Tibial artery (tissue), 4 donors: ENCODE data around the gene NOB1.

Experiments
- DNase-seq, 2 donors: peaks; one replicate each; pipeline ENCODE4 v3.0.0-alpha.2; 2019
- H3K27ac ChIP-seq, 2 donors: fragments of 200-600 bp; sonication (generic) in 1 of 2; 1 replicate in 1 of 2; 2 replicates in 1 of 2; pipeline ENCODE4 v1.5.1; 2018 to 2019; ENCODE audit warnings: mild to moderate bottlenecking in 1 of 2
- H3K27me3 ChIP-seq, 2 donors: fragments of 200-600 bp; sonication (generic) in 1 of 2; one replicate each; pipeline versions ENCODE4 v1.5.1 to v1.6.0; 2016 to 2019
- H3K36me3 ChIP-seq, 3 donors: fragments of 200-600 bp; sonication (generic) in 2 of 3; one replicate each; pipeline ENCODE4 v1.5.1; 2016 to 2019; ENCODE audit warnings: mild to moderate bottlenecking in 2 of 3
- H3K4me1 ChIP-seq, 4 donors: fragments of 200-600 bp; sonication (generic) in 2 of 4; 1 replicate in 3 of 4; 2 replicates in 1 of 4; pipeline ENCODE4 v1.5.1; 2016 to 2019
- H3K4me3 ChIP-seq, 2 donors: fragments of 200-600 bp; sonication (generic) in 1 of 2; 1 replicate in 1 of 2; 2 replicates in 1 of 2; pipeline ENCODE4 v1.5.1; 2018 to 2019; ENCODE audit warnings: mild to moderate bottlenecking in 2 of 2
- H3K9me3 ChIP-seq, 3 donors: fragments of 200-600 bp; sonication (generic) in 1 of 3; one replicate each; pipeline ENCODE4 v1.5.1; 2016 to 2019
- CTCF ChIP-seq, 2 experiments: fragments of 200-600 bp in 1 of 2; fragments of 450-650 bp in 1 of 2; IDR thresholded peaks; one replicate each; pipeline ENCODE4 v1.5.1; 2017 to 2019; ENCODE audit warnings: antibody characterized with exemption in 2 of 2, mild to moderate bottlenecking in 1 of 2, moderate library complexity in 1 of 2
- intact Hi-C: fragments of 100-400 bp; cut with DNase I; formaldehyde crosslinking; loops from one replicate; pipeline ENCODE4 v1.15.0; 2023; ENCODE audit warnings: low total_unique reads

NOB1 gene

GRCh38 chr16:69779724-69780123 lies 25.0 kb upstream of the NOB1 start:
- H3K27me3 ChIP-seq, result no peaks in the 10 kb centered on the region
- TF ChIP-seq CTCF (IDR thresholded peaks at IDR 0.05), result no peak
- H3K4me1 ChIP-seq, result no peaks in the 10 kb centered on the region
- intact Hi-C loops, result no loop called here
- no peak overlapping the region for H3K4me3 ChIP-seq
- DNase-seq, result no peak
- H3K27ac ChIP-seq, result no peak overlapping the region
- H3K9me3 ChIP-seq, result peaks cover 0 to 11% (median 2%) of the 10 kb centered on the region in 3 donors
- peaks cover 0 to 8% (median 4%) of the 10 kb centered on the region in 3 donors for H3K36me3 ChIP-seq

GRCh38 chr16:69775563-69775962 lies 20.8 kb upstream of the NOB1 start:
- no peaks in the 10 kb centered on the region for H3K27me3 ChIP-seq
- no peak overlapping the region for H3K4me3 ChIP-seq
- DNase-seq, result no peak
- peaks cover 0 to 11% (median 2%) of the 10 kb centered on the region in 3 donors for H3K9me3 ChIP-seq
- intact Hi-C loops, result no loop called here
- H3K27ac ChIP-seq, result no peak overlapping the region
- no peaks in the 10 kb centered on the region for H3K36me3 ChIP-seq
- no peak for TF ChIP-seq CTCF (IDR thresholded peaks at IDR 0.05)
- H3K4me1 ChIP-seq, result peaks cover 0 to 3% (median 0%) of the 10 kb centered on the region in 4 donors

- DNase-seq, result no peak
- no peak for TF ChIP-seq CTCF (IDR thresholded peaks at IDR 0.05)
- Histone ChIP-seq H3K9me3 (peaks cover 0 to 11% (median 2%) of the 10 kb centered on the region in 3 donors), H3K36me3 (no peaks in the 10 kb centered on the region), H3K4me3 (no peak overlapping the region), H3K4me1 (peaks cover 0 to 3% (median 0%) of the 10 kb centered on the region in 4 donors), H3K27ac (no peak overlapping the region), H3K27me3 (no peaks in the 10 kb centered on the region)
- intact Hi-C loops, result no loop called here
Measured at GRCh38 chr16:69773260-69773947, 18.7 kb upstream of the NOB1 start.

- H3K36me3 ChIP-seq, result no peaks in the 10 kb centered on the region
- H3K9me3 ChIP-seq, result peaks cover 0 to 11% (median 2%) of the 10 kb centered on the region in 3 donors
- no peak overlapping the region for H3K4me3 ChIP-seq
- no peak overlapping the region for H3K27ac ChIP-seq
- H3K27me3 ChIP-seq, result no peaks in the 10 kb centered on the region
- TF ChIP-seq CTCF (IDR thresholded peaks at IDR 0.05), result no peak
- DNase-seq, result no peak
- intact Hi-C loops, result no loop called here
- H3K4me1 ChIP-seq, result peaks cover 0 to 3% (median 0%) of the 10 kb centered on the region in 4 donors
Measured at GRCh38 chr16:69771651-69771967, 16.9 kb upstream of the NOB1 start.

- H3K36me3 ChIP-seq, result no peaks in the 10 kb centered on the region
- H3K4me1 ChIP-seq, result peaks cover 0 to 3% (median 0%) of the 10 kb centered on the region in 4 donors
- H3K27me3 ChIP-seq, result no peaks in the 10 kb centered on the region
- no peak overlapping the region for H3K27ac ChIP-seq
- no peak for TF ChIP-seq CTCF (IDR thresholded peaks at IDR 0.05)
- H3K9me3 ChIP-seq, result no peaks in the 10 kb centered on the region
- DNase-seq, result no peak
- intact Hi-C loops, result no loop called here
- H3K4me3 ChIP-seq, result no peak overlapping the region
Measured at GRCh38 chr16:69769404-69769803, 14.7 kb upstream of the NOB1 start.
